ENCODE measurements around the gene PLOD3. TPM values are rescaled to one million over a fixed set of nuclear protein-coding genes. Genes with fewer than 3 reads are reported as not detected.

The PLOD3 gene
- polyA plus RNA-seq, 1 experiment: 187 TPM

GRCh38 chr7:101197991-101198390 lies 19.4 kb downstream of the PLOD3 start:
- ChIA-PET CTCF (interaction anchor here (1.4 kb wide), 1 partner anchor 132 kb away, joined by 4 read pairs; no protein-coding TSS in a partner anchor), POLR2A (no interaction called here)
- TF ChIP-seq CTCF (IDR thresholded peaks at IDR 0.05; ENCODE audit: insufficient read depth, low read depth, low read length): no peak

DNA sequence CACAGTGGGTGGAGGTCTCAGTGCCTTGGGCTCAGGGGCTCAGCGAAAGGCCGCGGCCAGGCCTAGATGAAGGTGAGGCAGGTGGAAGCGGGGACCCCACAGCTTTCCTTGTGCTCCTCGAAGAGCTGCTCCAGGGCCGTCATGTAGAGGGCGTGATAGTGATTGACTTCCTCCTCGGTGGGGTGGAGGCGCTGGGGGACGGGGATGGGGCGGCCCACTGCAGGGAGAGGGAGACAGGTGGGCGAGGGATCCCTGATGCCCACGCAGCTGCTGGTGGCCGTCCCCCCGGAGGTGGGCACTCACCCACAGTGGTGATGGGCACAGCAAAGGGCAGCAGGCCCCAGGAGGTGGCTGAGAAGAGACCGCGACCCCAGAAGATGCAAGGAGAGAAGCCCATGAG lies 21.5 kb downstream of the PLOD3 start:
- Histone ChIP-seq H3K4me3 (ENCODE audit: low read depth, low read length) (no peak overlapping the region), H3K27me3 (ENCODE audit: control insufficient read depth, insufficient read depth, low read length) (peaks cover 7% of the 10 kb centered on the region), H3K36me3 (ENCODE audit: control insufficient read depth, insufficient read depth, low read length) (no peaks in the 10 kb centered on the region)
- ChIA-PET CTCF (interaction anchor here (0.7 to 7.8 kb wide), 5 partner anchors 12 to 86 kb away, joined by 3 to 158 read pairs (median 3); partner anchors contain the start of gene VGF), POLR2A (no interaction called here)
- TF ChIP-seq CTCF (IDR thresholded peaks at IDR 0.05; ENCODE audit: insufficient read depth, low read depth, low read length): no peak
- DNase-seq (ENCODE audit: low read depth): no peak

More at GRCh38 chr7:101197991-101198390, 19.4 kb downstream of the PLOD3 start:
- H3K27me3 ChIP-seq (ENCODE audit: control insufficient read depth, insufficient read depth, low read length): peaks cover 18% of the 10 kb centered on the region
- no peaks in the 10 kb centered on the region for H3K36me3 ChIP-seq (ENCODE audit: control insufficient read depth, insufficient read depth, low read length)
- no peak overlapping the region for H3K4me3 ChIP-seq (ENCODE audit: low read depth, low read length)
- no peak for DNase-seq (ENCODE audit: low read depth)

- no peak for DNase-seq (ENCODE audit: low read depth)
- no peak for TF ChIP-seq CTCF (IDR thresholded peaks at IDR 0.05; ENCODE audit: insufficient read depth, low read depth, low read length)
These were observed 28.3 kb downstream of the PLOD3 start for GRCh38 chr7:101189109-101189508.

GRCh38 chr7:101186844-101187428 lies 30.4 kb downstream of the PLOD3 start:
- no peak overlapping the region for H3K4me3 ChIP-seq (ENCODE audit: low read depth, low read length)
- no peak for TF ChIP-seq CTCF (IDR thresholded peaks at IDR 0.05; ENCODE audit: insufficient read depth, low read depth, low read length)
- DNase-seq (ENCODE audit: low read depth): no peak
- no peaks in the 10 kb centered on the region for H3K36me3 ChIP-seq (ENCODE audit: control insufficient read depth, insufficient read depth, low read length)
- peaks cover 1% of the 10 kb centered on the region; the same call in 1 of the 2 replicates for H3K27me3 ChIP-seq (ENCODE audit: control insufficient read depth, insufficient read depth, low read length)
- POLR2A ChIA-PET: no interaction called here
- CTCF ChIA-PET: interaction anchor here (0.7 to 0.9 kb wide), 2 partner anchors 17 to 96 kb away, joined by 3 to 4 read pairs; no protein-coding TSS in a partner anchor

More at GRCh38 chr7:101189109-101189508, 28.3 kb downstream of the PLOD3 start:
- ChIA-PET CTCF (interaction anchor here (1.4 to 7.8 kb wide), 2 partner anchors 45 to 46 kb away, joined by 4 to 158 read pairs; no protein-coding TSS in a partner anchor), POLR2A (no interaction called here)
- peaks cover 1% of the 10 kb centered on the region for H3K27me3 ChIP-seq (ENCODE audit: control insufficient read depth, insufficient read depth, low read length)
- H3K4me3 ChIP-seq (ENCODE audit: low read depth, low read length): no peak overlapping the region
- no peaks in the 10 kb centered on the region for H3K36me3 ChIP-seq (ENCODE audit: control insufficient read depth, insufficient read depth, low read length)

- no peak for DNase-seq (ENCODE audit: low read depth)
- Histone ChIP-seq H3K4me3 (ENCODE audit: low read depth, low read length) (no peak overlapping the region), H3K36me3 (ENCODE audit: control insufficient read depth, insufficient read depth, low read length) (no peaks in the 10 kb centered on the region), H3K27me3 (ENCODE audit: control insufficient read depth, insufficient read depth, low read length) (no peaks in the 10 kb centered on the region)
- no peak for TF ChIP-seq CTCF (IDR thresholded peaks at IDR 0.05; ENCODE audit: insufficient read depth, low read depth, low read length)
- POLR2A ChIA-PET: no interaction called here
- CTCF ChIA-PET: interaction anchor here (2.9 kb wide), 1 partner anchor 42 kb away, joined by 16 read pairs; no protein-coding TSS in a partner anchor
These were observed 31.2 kb downstream of the PLOD3 start for GRCh38 chr7:101186194-101186593.

Measured in BJ (cell line).